ENCODE results near the gene PRKAB1. TPM values are rescaled to one million over a fixed set of nuclear protein-coding genes. Genes with fewer than 3 reads are reported as not detected.

The PRKAB1 gene
- total RNA-seq, 6 experiments from 2014 or later: 14.7 to 19.5 (median 18.0) TPM

DNA sequence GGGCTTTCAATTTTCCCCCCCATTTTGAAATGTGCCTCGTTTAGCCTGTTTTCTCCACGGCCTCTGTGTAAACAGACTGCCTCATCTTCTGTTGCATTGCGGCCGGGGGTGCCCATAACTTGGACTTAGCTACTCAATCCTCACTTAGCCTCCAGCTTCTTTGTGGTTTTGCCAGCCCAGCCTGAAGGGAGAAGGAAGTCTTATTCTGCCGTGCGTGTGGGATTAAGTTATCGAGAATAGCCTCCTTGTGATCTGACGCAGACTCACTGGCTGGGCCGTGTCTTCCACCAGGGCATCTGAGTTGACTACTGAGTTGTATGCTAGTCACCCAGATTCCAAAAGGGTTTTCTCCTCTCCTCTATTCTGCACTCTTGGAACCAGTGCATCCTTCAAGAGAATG, 8.1 kb downstream of the PRKAB1 start:
- no peak overlapping the region for H3K27ac Mint-ChIP-seq
- peaks cover 6% of the 10 kb centered on the region for H3K4me1 Mint-ChIP-seq (ENCODE audit: low read depth)
- no peaks in the 10 kb centered on the region for H3K9me3 Mint-ChIP-seq
- TF ChIP-seq, protein P1, sequence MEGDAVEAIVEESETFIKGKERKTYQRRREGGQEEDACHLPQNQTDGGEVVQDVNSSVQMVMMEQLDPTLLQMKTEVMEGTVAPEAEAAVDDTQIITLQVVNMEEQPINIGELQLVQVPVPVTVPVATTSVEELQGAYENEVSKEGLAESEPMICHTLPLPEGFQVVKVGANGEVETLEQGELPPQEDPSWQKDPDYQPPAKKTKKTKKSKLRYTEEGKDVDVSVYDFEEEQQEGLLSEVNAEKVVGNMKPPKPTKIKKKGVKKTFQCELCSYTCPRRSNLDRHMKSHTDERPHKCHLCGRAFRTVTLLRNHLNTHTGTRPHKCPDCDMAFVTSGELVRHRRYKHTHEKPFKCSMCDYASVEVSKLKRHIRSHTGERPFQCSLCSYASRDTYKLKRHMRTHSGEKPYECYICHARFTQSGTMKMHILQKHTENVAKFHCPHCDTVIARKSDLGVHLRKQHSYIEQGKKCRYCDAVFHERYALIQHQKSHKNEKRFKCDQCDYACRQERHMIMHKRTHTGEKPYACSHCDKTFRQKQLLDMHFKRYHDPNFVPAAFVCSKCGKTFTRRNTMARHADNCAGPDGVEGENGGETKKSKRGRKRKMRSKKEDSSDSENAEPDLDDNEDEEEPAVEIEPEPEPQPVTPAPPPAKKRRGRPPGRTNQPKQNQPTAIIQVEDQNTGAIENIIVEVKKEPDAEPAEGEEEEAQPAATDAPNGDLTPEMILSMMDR (IDR thresholded peaks at IDR 0.05): no peak
- H3K27me3 Mint-ChIP-seq (ENCODE audit: insufficient read depth): no peaks in the 10 kb centered on the region
- peaks cover 64% of the 10 kb centered on the region for H3K36me3 Mint-ChIP-seq (ENCODE audit: low read depth)
- no peak for DNase-seq
- no peak overlapping the region for H3K4me3 Mint-ChIP-seq

DNA sequence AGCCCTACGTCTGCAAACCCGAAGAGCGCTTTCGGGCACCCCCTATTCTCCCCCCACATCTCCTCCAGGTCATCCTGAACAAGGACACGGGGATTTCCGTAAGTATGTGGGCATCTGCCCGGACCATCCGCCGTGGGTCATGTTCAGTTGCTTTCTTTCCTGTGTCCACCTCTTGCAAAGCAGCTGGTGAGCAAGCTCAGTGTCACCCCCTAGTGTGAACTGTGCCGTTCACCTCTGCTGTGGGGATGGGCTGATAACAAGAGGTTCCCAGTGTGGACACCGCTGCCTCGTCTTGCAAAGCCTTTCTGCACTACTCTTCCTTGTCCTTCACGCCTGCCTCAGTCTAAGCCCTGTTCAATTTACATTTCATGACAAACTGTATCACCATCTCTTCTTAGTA, 8.6 kb downstream of the PRKAB1 start:
- Mint-ChIP-seq H3K36me3 (ENCODE audit: low read depth) (peaks cover 64% of the 10 kb centered on the region), H3K4me1 (ENCODE audit: low read depth) (peaks cover 6% of the 10 kb centered on the region), H3K9me3 (no peaks in the 10 kb centered on the region), H3K27ac (no peak overlapping the region), H3K27me3 (ENCODE audit: insufficient read depth) (no peaks in the 10 kb centered on the region), H3K4me3 (no peak overlapping the region)
- TF ChIP-seq, protein P1 (IDR thresholded peaks at IDR 0.05): peak; percentile 21; the same call in 1 of the 2 replicates
- no peak for DNase-seq

DNA sequence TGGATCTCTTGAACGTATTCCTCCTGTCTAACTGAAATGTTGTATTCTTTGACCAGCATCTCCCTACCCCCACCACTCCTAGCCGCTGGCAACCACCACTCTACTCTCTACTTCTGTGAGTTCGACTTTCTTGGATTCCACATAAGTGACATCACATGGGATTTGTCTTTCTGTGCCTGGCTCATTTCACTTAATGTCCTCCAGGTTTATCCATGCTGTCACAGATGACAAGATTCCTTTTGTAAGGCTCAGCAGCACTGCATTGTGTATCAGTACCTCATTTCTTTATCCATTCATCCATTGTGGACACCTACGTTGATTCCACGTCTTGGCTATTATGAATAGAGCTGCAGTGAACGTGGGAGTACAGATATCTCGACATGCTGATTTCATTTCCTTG, 10.5 kb downstream of the PRKAB1 start:
- H3K36me3 Mint-ChIP-seq (ENCODE audit: low read depth): peaks cover 54% of the 10 kb centered on the region

DNA sequence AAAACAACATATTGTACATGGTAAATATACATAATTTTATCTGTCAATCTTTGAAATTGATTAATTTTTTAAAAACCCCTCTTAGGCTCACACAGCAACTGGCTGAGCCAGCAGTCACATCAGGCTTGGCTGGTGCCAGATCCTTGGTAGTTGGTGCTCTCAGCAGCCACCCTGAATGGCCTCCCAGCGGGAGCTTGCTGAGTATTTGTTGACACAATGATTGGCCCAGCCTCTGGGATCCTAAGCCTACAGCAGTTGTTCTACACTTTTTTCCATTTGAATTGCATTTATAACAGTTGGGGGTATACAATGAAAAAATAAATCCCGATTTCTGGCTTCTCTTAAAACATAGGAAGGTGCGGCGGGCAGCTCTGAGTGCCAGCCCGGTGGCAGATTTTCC, 11.1 kb downstream of the PRKAB1 start:
- H3K9me3 Mint-ChIP-seq: no peaks in the 10 kb centered on the region
- H3K4me1 Mint-ChIP-seq (ENCODE audit: low read depth): peaks cover 30% of the 10 kb centered on the region
- no peak overlapping the region for H3K4me3 Mint-ChIP-seq
- DNase-seq: no peak
- no peaks in the 10 kb centered on the region for H3K27me3 Mint-ChIP-seq (ENCODE audit: insufficient read depth)
- peaks cover 48% of the 10 kb centered on the region for H3K36me3 Mint-ChIP-seq (ENCODE audit: low read depth)
- TF ChIP-seq, protein P1 (IDR thresholded peaks at IDR 0.05): no peak
- H3K27ac Mint-ChIP-seq: no peak overlapping the region

More for the DNA sequence above, 10.5 kb downstream of the PRKAB1 start:
- peaks cover 24% of the 10 kb centered on the region for H3K4me1 Mint-ChIP-seq (ENCODE audit: low read depth)
- no peaks in the 10 kb centered on the region for H3K9me3 Mint-ChIP-seq
- H3K4me3 Mint-ChIP-seq: no peak overlapping the region
- no peak overlapping the region for H3K27ac Mint-ChIP-seq
- TF ChIP-seq, protein P1 (IDR thresholded peaks at IDR 0.05): no peak
- no peak for DNase-seq
- no peaks in the 10 kb centered on the region for H3K27me3 Mint-ChIP-seq (ENCODE audit: insufficient read depth)

DNA sequence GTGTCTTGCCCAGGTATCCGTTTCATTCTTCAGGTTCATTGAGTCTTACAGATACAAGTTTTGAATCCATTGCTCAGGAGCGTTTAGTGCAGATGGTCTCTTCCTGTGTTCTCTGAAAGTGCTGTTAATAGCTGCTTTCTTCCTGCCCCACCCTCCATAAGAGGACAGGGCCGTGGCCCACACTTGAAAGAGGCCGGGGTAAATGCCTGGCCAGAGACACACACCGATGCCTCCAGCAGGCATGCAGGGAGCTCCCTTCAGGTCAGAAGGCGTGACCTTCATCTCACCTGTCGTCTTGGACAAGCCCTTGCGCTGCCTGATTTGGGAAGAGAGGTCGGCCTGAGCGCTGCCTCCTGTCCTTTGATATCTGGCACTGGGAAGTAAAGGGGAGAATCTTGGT, 11.6 kb downstream of the PRKAB1 start:
- TF ChIP-seq, protein P1 (IDR thresholded peaks at IDR 0.05): no peak
- Mint-ChIP-seq H3K4me3 (no peak overlapping the region), H3K27ac (no peak overlapping the region), H3K9me3 (no peaks in the 10 kb centered on the region), H3K4me1 (ENCODE audit: low read depth) (peaks cover 32% of the 10 kb centered on the region), H3K27me3 (ENCODE audit: insufficient read depth) (no peaks in the 10 kb centered on the region), H3K36me3 (ENCODE audit: low read depth) (peaks cover 44% of the 10 kb centered on the region)
- no peak for DNase-seq

DNA sequence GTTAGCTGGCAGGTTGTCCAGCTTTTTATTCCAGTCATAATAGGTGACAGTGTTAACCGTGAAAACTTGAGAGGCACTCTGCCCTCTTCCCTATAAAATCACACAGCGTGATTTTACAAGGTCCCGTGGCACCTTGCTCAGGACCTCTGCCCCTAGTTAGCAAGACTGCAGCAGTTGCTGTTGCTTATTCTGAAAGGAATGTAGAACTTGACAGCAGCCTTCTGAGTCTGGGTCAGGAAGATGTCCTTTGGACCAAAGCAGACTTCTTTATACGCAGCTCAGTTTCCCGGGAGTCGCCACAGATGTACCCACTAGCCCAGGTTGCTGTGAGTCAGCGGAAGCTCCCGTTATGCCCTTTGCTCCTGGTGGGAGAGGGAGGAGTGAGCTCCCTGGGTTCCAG, 13.2 kb downstream of the PRKAB1 start:
- Mint-ChIP-seq H3K36me3 (ENCODE audit: low read depth) (peaks cover 47% of the 10 kb centered on the region), H3K27me3 (ENCODE audit: insufficient read depth) (no peaks in the 10 kb centered on the region), H3K4me1 (ENCODE audit: low read depth) (peaks cover 39% of the 10 kb centered on the region), H3K4me3 (no peak overlapping the region), H3K9me3 (no peaks in the 10 kb centered on the region), H3K27ac (no peak overlapping the region)
- TF ChIP-seq, protein P1 (IDR thresholded peaks at IDR 0.05): no peak
- DNase-seq: no peak

Data from HFFc6 (cell line).